CD8-positive, alpha-beta memory T cell (primary cell): ENCODE results near the gene DENND10. TPM values are rescaled to one million over a fixed set of nuclear protein-coding genes. Genes with fewer than 3 reads are reported as not detected.
"Not testable (repeated sequence)": the region's sequence is repeated elsewhere in the genome, so short reads cannot be mapped to it uniquely, and the experiment has no call there.

ENCODE experiments used
- CTCF ChIA-PET: fragments of 350-600 bp; sonication (Branson Sonifier 250); formaldehyde crosslinking; loops from one replicate; lab custom pipeline; 2021; ENCODE audit warnings: antibody characterized with exemption; lab: Charles Lee
- POLR2A ChIA-PET: fragments of 350-600 bp; sonication (Branson Sonifier 250); formaldehyde crosslinking; loops from one replicate; lab custom pipeline; 2021; ENCODE audit warnings: antibody characterized with exemption; lab: Charles Lee
- DNase-seq, 5 donors: peaks; one replicate each; pipeline versions ENCODE4 v3.0.0 to v3.0.0-alpha.2; 2020 to 2022; ENCODE audit warnings: mixed read lengths in 1 of 5
- H3K27ac ChIP-seq: one replicate; pipeline ENCODE4 v1.7.0; 2013; ENCODE audit warnings: low read depth, mild to moderate bottlenecking, low read length, moderate library complexity
- H3K27me3 ChIP-seq: 2 replicates; pipeline ENCODE4 v1.7.0; 2013; ENCODE audit warnings: low read length, mild to moderate bottlenecking; ENCODE audit not compliant: insufficient read depth, poor library complexity, severe bottlenecking
- H3K36me3 ChIP-seq: 2 replicates; pipeline ENCODE4 v1.7.0; 2013; ENCODE audit warnings: mild to moderate bottlenecking, low read length, moderate library complexity; ENCODE audit not compliant: insufficient read depth
- H3K4me1 ChIP-seq: 2 replicates; pipeline ENCODE4 v1.7.0; 2013; ENCODE audit warnings: mild to moderate bottlenecking, low read length, moderate library complexity; ENCODE audit not compliant: insufficient read depth
- H3K4me3 ChIP-seq: 2 replicates; pipeline ENCODE4 v1.7.0; 2013; ENCODE audit warnings: mild to moderate bottlenecking, low read length
- H3K9me3 ChIP-seq: 2 replicates; pipeline ENCODE4 v1.7.0; 2013; ENCODE audit warnings: mild to moderate bottlenecking, low read length
- H3K27ac Mint-ChIP-seq, 8 donors: one replicate each; pipeline ENCODE4 v1.8.0; 2020 to 2021; ENCODE audit warnings: mixed read lengths in 8 of 8, mild to moderate bottlenecking in 6 of 8, inconsistent platforms in 3 of 8, moderate library complexity in 3 of 8
- H3K27me3 Mint-ChIP-seq, 2 donors: one replicate each; pipeline ENCODE4 v1.8.0; 2020 to 2021; ENCODE audit warnings: mixed read lengths in 2 of 2, mild to moderate bottlenecking in 1 of 2, moderate library complexity in 1 of 2
- H3K36me3 Mint-ChIP-seq, 3 donors: one replicate each; pipeline ENCODE4 v1.8.0; 2020 to 2021; ENCODE audit warnings: mixed read lengths in 3 of 3, inconsistent platforms in 1 of 3, mild to moderate bottlenecking in 1 of 3
- H3K4me1 Mint-ChIP-seq, 3 donors: one replicate each; pipeline ENCODE4 v1.8.0; 2020 to 2021; ENCODE audit warnings: mixed read lengths in 3 of 3, inconsistent platforms in 1 of 3, mild to moderate bottlenecking in 1 of 3
- H3K4me3 Mint-ChIP-seq, 7 donors: one replicate each; pipeline ENCODE4 v1.8.0; 2020 to 2021; ENCODE audit warnings: mixed read lengths in 7 of 7, mild to moderate bottlenecking in 6 of 7, moderate library complexity in 4 of 7, inconsistent platforms in 2 of 7
- H3K9me3 Mint-ChIP-seq, 5 donors: one replicate each; pipeline ENCODE4 v1.8.0; 2020 to 2022; ENCODE audit warnings: mixed read lengths in 5 of 5, mild to moderate bottlenecking in 3 of 5, moderate library complexity in 2 of 5, inconsistent platforms in 1 of 5
- polyA plus RNA-seq: library from polyadenylated mRNA; unstranded; fragments of 300-500 nt; fragmentation: Illumina TruSeq; gene quantifications from one replicate; pipeline ENCODE4 v1.2.3, GENCODE V29; 2021
- total RNA-seq, 2 experiments: library from RNA; stranded (reverse); gene quantifications; one replicate each; pipeline ENCODE4 v1.2.3, GENCODE V29; 2021

The DENND10 gene
- total and polyA plus RNA-seq, 3 experiments from 2014 or later: 23.8 to 51.0 (median 24.8) TPM

DNA sequence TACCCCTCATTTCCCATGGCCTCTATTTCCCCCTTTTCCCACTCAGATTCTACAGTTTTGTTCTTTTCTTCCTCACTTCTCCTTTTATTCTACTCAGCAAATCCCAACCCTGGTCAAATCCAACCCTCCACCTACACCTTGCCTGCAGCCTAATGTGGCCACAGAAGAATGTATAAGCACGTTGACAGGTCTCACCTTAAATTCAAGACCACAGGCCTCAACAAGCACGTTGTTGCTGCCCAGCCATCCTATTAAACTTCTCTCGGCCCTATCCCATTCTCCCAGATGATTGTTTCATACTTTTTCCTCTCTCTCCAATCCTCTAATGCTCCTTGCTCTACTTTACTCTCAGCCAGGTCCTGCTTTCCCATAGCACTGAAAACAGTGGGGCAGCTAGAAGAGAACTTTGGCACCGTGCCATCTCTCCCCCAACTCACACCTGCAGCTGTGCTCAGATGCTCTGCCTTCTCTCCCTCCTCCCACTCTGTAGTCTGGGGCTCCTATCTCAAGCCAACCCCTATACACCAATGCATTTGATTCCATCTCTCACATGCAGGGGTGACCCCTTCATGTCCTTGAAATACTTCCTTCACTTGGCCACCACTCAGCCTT is 16.5 kb upstream of the DENND10 start:
- POLR2A ChIA-PET: no interaction called here
- peaks cover 40 to 48% (median 41%) of the 10 kb centered on the region in 3 donors for H3K4me1 Mint-ChIP-seq
- DNase-seq: no peak
- CTCF ChIA-PET: no interaction called here
- no peaks in the 10 kb centered on the region for H3K9me3 Mint-ChIP-seq
- no peaks in the 10 kb centered on the region for H3K9me3 ChIP-seq
- H3K36me3 ChIP-seq: no peaks in the 10 kb centered on the region
- H3K27me3 ChIP-seq: no peaks in the 10 kb centered on the region
- H3K36me3 Mint-ChIP-seq: no peaks in the 10 kb centered on the region
- no peaks in the 10 kb centered on the region for H3K27me3 Mint-ChIP-seq
- H3K27ac ChIP-seq: no peak overlapping the region
- H3K4me3 Mint-ChIP-seq: peak overlapping the region in 1 of 7 donors; percentile 22
- H3K4me3 ChIP-seq: no peak overlapping the region
- peak overlapping the region in 6 of 8 donors; percentile 28 to 64 (median 42) for H3K27ac Mint-ChIP-seq
- peaks cover 31% of the 10 kb centered on the region for H3K4me1 ChIP-seq

DNA sequence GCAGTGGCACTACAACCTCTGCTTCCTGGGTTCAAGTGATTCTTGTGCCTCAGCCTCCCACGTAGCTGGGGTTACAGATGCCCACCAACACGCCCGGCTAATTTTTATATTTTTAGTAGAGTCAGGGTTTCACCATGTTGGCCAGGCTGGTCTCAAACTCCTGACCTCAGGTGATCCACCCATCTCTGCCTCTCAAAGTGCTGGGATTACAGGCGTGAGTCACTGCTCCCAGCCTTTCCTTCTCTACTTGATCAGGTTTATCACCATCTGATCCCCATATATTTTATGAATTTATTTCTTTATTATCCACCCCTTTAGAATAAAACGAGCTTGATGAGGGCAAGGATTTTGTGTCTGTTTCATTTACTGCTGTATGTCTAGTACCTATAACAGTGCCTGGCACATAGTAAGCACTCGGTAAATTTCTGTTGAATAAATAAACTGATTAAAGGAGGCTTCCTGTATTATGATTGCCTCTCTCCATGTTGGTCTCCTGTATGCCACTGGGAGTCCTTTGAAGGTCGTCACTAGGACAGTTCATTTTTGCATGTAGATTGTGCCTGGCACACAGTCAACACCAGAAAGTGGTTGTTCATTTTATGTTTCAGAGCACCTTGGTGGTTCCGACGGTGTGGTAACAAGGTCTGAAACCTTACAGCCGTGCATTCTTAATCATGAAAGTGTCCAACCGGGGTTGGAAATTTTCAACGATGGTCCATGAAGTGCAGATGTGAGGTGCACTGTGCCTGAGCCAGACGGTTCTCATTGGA is 13.7 kb upstream of the DENND10 start:
- H3K4me1 Mint-ChIP-seq: peaks cover 43 to 50% (median 47%) of the 10 kb centered on the region in 3 donors
- peak in 2 of 5 donors; percentile 13 to 63 for DNase-seq

DNA sequence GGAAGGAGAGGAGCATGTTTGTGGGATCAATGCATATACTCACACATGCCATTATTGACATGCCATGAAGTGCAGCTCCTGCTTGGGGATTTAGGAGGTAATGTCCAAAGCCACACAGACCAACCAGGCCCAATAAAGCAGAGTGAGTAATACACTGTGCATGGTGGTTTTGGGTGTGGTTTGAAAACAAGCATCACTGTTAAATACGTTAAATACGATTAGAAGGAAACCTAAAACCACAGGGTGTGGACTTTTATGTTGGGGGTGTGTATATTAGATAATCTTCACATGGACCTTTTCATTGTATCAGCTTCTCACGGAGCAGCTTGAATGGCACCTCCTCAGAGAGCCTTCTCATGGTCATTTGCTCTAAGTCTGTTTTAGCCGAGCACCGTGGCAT is 12.9 kb upstream of the DENND10 start:
- Mint-ChIP-seq H3K36me3 (no peaks in the 10 kb centered on the region), H3K9me3 (no peaks in the 10 kb centered on the region), H3K4me1 (peaks cover 47 to 54% (median 50%) of the 10 kb centered on the region in 3 donors), H3K4me3 (peak overlapping the region; percentile 56 to 90 (median 81)), H3K27me3 (no peaks in the 10 kb centered on the region), H3K27ac (peak overlapping the region; percentile 95 to 99 (median 98))
- H3K4me3 ChIP-seq: peak overlapping the region; percentile 31
- peak overlapping the region; percentile 65 for H3K27ac ChIP-seq
- no peaks in the 10 kb centered on the region for H3K9me3 ChIP-seq
- peaks cover 46% of the 10 kb centered on the region for H3K4me1 ChIP-seq
- H3K27me3 ChIP-seq: no peaks in the 10 kb centered on the region
- peak in 4 of 5 donors; percentile 25 to 78 (median 56) for DNase-seq
- H3K36me3 ChIP-seq: no peaks in the 10 kb centered on the region
- POLR2A ChIA-PET: interaction anchor here (0.6 to 2.7 kb wide), 11 partner anchors 8 to 352 kb away, joined by 3 to 20 read pairs (median 5); partner anchors contain the start of genes DENND10 and EIF3A
- CTCF ChIA-PET: interaction anchor here (1.0 to 2.5 kb wide), 3 partner anchors 10 to 452 kb away, joined by 3 to 10 read pairs (median 9); partner anchors contain the start of genes DENND10, EIF3A and RGS10

More for the DNA sequence above, 13.7 kb upstream of the DENND10 start:
- POLR2A ChIA-PET: interaction anchor here (0.6 to 2.7 kb wide), 6 partner anchors 7 to 41 kb away, joined by 3 to 20 read pairs (median 4); partner anchors contain the start of genes DENND10 and EIF3A
- Mint-ChIP-seq H3K36me3 (no peaks in the 10 kb centered on the region), H3K4me3 (peak overlapping the region; percentile 56 to 90 (median 81)), H3K9me3 (no peaks in the 10 kb centered on the region), H3K27me3 (no peaks in the 10 kb centered on the region), H3K27ac (peak overlapping the region; percentile 95 to 99 (median 98))
- Histone ChIP-seq H3K27ac (peak overlapping the region; percentile 65), H3K27me3 (no peaks in the 10 kb centered on the region), H3K4me3 (no peak overlapping the region), H3K9me3 (no peaks in the 10 kb centered on the region), H3K4me1 (peaks cover 40% of the 10 kb centered on the region), H3K36me3 (no peaks in the 10 kb centered on the region)
- CTCF ChIA-PET: interaction anchor here (1.0 to 2.5 kb wide), 3 partner anchors 9 to 453 kb away, joined by 3 to 10 read pairs (median 9); partner anchors contain the start of genes DENND10, EIF3A and RGS10

DNA sequence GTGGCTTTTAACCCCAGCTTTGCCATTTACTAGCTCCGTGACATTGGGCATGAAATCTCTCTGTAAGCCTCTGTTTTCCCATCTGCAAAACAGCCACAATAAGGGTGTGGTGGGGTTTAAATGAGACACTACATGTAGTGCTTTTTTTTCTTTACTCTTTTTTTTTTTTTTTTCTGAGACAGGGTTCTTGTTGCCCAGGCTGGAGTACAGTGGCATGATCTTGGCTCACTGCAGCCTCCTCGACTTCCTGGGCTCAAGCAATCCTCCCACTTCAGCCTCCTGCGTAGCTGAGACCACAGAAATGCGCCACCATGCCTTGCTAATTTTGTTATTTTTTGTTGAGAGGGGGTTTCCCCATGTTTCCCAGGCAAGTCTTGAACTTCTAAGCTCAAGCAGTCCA is 8.3 kb upstream of the DENND10 start:
- ChIA-PET POLR2A (interaction anchor here (0.7 to 0.9 kb wide), 3 partner anchors 8 to 29 kb away, joined by 3 to 6 read pairs (median 3); partner anchors contain the start of gene DENND10), CTCF (interaction anchor here (0.6 to 0.8 kb wide), 3 partner anchors 35 to 511 kb away, joined by 3 to 4 read pairs (median 4); no protein-coding TSS in a partner anchor)
- Histone ChIP-seq H3K9me3 (no peaks in the 10 kb centered on the region), H3K27me3 (no peaks in the 10 kb centered on the region), H3K27ac (no peak overlapping the region), H3K4me1 (peaks cover 35% of the 10 kb centered on the region), H3K4me3 (no peak overlapping the region), H3K36me3 (no peaks in the 10 kb centered on the region)
- H3K4me3 Mint-ChIP-seq: peak overlapping the region in 1 of 7 donors; percentile 0
- no peaks in the 10 kb centered on the region for H3K9me3 Mint-ChIP-seq
- H3K27me3 Mint-ChIP-seq: no peaks in the 10 kb centered on the region
- H3K4me1 Mint-ChIP-seq: peaks cover 32 to 47% (median 43%) of the 10 kb centered on the region in 3 donors
- no peak for DNase-seq
- H3K36me3 Mint-ChIP-seq: no peaks in the 10 kb centered on the region
- H3K27ac Mint-ChIP-seq: peak overlapping the region in 7 of 8 donors; percentile 31 to 90 (median 85)

DNA sequence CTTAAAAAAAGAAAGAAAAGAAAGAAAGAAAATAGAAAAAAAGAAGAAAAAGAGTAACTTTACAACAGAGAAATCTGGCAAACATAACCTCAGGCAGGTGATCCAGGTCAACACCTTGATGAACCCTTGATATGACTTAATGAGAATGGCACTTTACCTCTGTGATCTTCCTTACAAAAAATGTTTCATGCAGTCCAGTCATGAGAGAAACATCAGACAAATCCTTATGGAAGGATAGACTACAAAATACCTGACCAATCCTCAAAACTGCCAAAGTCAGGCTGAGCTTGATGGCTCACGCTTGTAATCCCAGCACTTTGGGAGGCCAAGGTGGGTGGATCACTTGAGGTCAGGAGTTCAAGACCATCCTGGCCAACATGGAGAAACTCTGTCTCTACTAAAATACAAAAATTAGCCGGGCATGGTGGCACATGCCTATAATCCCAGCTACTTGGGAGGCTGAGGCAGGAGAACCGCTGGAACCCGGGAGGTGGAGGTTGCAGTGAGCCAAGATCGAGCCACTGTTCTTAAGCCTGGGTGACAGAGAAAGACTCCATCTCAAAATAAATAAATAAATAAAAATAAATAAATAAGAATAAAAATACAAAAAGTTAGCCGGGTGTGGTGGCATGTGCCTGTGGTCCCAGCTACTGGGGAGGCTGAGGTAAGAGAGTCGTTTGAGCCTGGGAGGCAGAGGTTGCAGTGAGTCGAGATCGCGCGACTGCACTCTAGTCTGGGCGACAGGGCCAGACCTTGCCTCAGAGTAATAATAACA is 7.1 kb upstream of the DENND10 start:
- DNase-seq, H3K4me3 ChIP-seq, H3K36me3 Mint-ChIP-seq, H3K4me3 Mint-ChIP-seq, H3K27me3 Mint-ChIP-seq, H3K9me3 Mint-ChIP-seq, H3K9me3 ChIP-seq, H3K27me3 ChIP-seq, H3K27ac ChIP-seq, H3K36me3 ChIP-seq, POLR2A ChIA-PET: not testable (repeated sequence)
- Mint-ChIP-seq H3K27ac (peak overlapping the region in 5 of 8 donors; percentile 36 to 88 (median 70)), H3K4me1 (peaks cover 26 to 47% (median 46%) of the 10 kb centered on the region in 3 donors)
- peaks cover 23% of the 10 kb centered on the region for H3K4me1 ChIP-seq
- CTCF ChIA-PET: interaction anchor here (0.8 to 1.6 kb wide), 3 partner anchors 11 to 34 kb away, joined by 4 to 6 read pairs (median 4); no protein-coding TSS in a partner anchor

DNA sequence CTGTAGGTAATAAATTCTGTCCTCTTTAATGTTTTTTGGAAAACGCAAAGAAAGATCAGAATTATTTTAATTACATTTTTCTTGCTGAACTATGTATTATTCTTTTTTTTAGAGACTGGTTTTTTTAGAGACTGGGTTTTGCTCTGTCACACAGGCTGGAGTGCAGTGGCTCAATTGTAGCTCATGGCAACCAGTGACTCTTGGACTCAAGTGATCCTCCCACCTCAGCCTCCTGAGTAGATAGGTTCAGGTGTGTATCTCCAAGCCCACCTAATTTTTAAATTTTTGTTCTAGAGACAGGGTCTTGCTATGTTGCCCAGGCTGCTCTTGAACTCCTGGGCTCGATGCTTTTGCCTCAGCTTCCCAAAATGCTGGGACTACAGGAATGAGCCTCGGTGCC is 5.3 kb upstream of the DENND10 start:
- Mint-ChIP-seq H3K27ac (peak overlapping the region in 2 of 8 donors; percentile 29 to 70), H3K4me1 (peaks cover 19 to 43% (median 40%) of the 10 kb centered on the region in 3 donors), H3K27me3 (no peaks in the 10 kb centered on the region), H3K4me3 (no peak overlapping the region), H3K36me3 (no peaks in the 10 kb centered on the region), H3K9me3 (no peaks in the 10 kb centered on the region)
- no peaks in the 10 kb centered on the region for H3K9me3 ChIP-seq
- no peaks in the 10 kb centered on the region for H3K36me3 ChIP-seq
- peaks cover 9% of the 10 kb centered on the region for H3K4me1 ChIP-seq
- no peak overlapping the region for H3K27ac ChIP-seq
- DNase-seq: no peak
- H3K4me3 ChIP-seq: no peak overlapping the region
- ChIA-PET POLR2A (interaction anchor here (0.6 kb wide), 1 partner anchor 23 kb away, joined by 4 read pairs; no protein-coding TSS in a partner anchor), CTCF (interaction anchor here (0.9 to 1.6 kb wide), 2 partner anchors 9 to 19 kb away, joined by 4 read pairs; no protein-coding TSS in a partner anchor)
- no peaks in the 10 kb centered on the region for H3K27me3 ChIP-seq
